IMR-90 (cell line): ENCODE data around the gene SUPT3H. TPM values are rescaled to one million over a fixed set of nuclear protein-coding genes. Genes with fewer than 3 reads are reported as not detected.

Experiments
- ATAC-seq: fragments of 200-7000 bp; cut with Tn5 transposase; 2 replicates; pipeline ENCODE4 v1.9.1; 2020; ENCODE audit warnings: low read depth, mild to moderate bottlenecking, moderate library complexity
- BruUV-seq: library from RNA; stranded (reverse); fragments of 400-500 nt; replicated peaks from 2 replicates; lab custom pipeline; 2021; lab: Mats Ljungman, UMichigan
- CTCF ChIA-PET: fragments of 300-600 bp; formaldehyde crosslinking; extraction: SDS; loops from one replicate; lab custom pipeline; 2021; ENCODE audit warnings: antibody characterized with exemption; lab: Yijun Ruan, JAX
- POLR2A ChIA-PET: fragments of 300-600 bp; sonication (Branson Sonifier 250); formaldehyde crosslinking; loops from one replicate; lab custom pipeline; 2022; ENCODE audit warnings: antibody characterized with exemption; ENCODE audit not compliant: unreplicated experiment; lab: Charles Lee
- DNase-seq: peaks from one replicate; pipeline ENCODE4 v3.0.0; 2013
- H2AFZ ChIP-seq: replicated peaks from 2 replicates; pipeline ENCODE3; 2013; ENCODE audit warnings: low read length, mild to moderate bottlenecking; ENCODE audit not compliant: poor library complexity
- H2AK5ac ChIP-seq: 2 replicates; pipeline ENCODE4 v1.6.1; 2013; ENCODE audit warnings: low read depth, low read length, inconsistent platforms
- H2AK9ac ChIP-seq: replicated peaks from 2 replicates; pipeline ENCODE3; 2013; ENCODE audit warnings: mild to moderate bottlenecking, low read depth, low read length, moderate library complexity; ENCODE audit not compliant: poor library complexity
- H2BK120ac ChIP-seq: 2 replicates; pipeline ENCODE4 v1.6.1; 2013; ENCODE audit warnings: low read depth, low read length, inconsistent platforms
- H2BK15ac ChIP-seq: 3 replicates; pipeline ENCODE4 v1.6.1; 2013; ENCODE audit warnings: low read depth, low read length, inconsistent platforms
- H2BK20ac ChIP-seq: 2 replicates; pipeline ENCODE4 v1.6.1; 2013; ENCODE audit warnings: low read depth, mild to moderate bottlenecking, inconsistent platforms, low read length, moderate library complexity
- H2BK5ac ChIP-seq: 2 replicates; pipeline ENCODE4 v1.6.1; 2013; ENCODE audit warnings: mild to moderate bottlenecking, low read depth, low read length, inconsistent platforms; ENCODE audit not compliant: poor library complexity, severe bottlenecking
- H3K14ac ChIP-seq: replicated peaks from 2 replicates; pipeline ENCODE4 v1.6.1; 2013; ENCODE audit warnings: low read depth, low read length, inconsistent platforms
- H3K18ac ChIP-seq: 2 replicates; pipeline ENCODE4 v1.6.1; 2013; ENCODE audit warnings: low read depth, low read length, control low read depth
- H3K23ac ChIP-seq: 2 replicates; pipeline ENCODE4 v1.6.1; 2013; ENCODE audit warnings: low read depth, low read length, inconsistent platforms
- H3K27ac ChIP-seq: 2 replicates; pipeline ENCODE4 v1.5.1; 2013; ENCODE audit warnings: mild to moderate bottlenecking, control low read depth, low read length; ENCODE audit not compliant: insufficient read depth
- H3K27me3 ChIP-seq: 2 replicates; pipeline ENCODE4 v1.6.1; 2013; ENCODE audit warnings: low read length; ENCODE audit not compliant: control insufficient read depth, insufficient read depth
- H3K36me3 ChIP-seq: 2 replicates; pipeline ENCODE4 v1.6.1; 2013; ENCODE audit warnings: low read length, mixed read lengths; ENCODE audit not compliant: control insufficient read depth, insufficient read depth
- H3K4ac ChIP-seq: 2 replicates; pipeline ENCODE4 v1.6.1; 2013; ENCODE audit warnings: low read depth, low read length, inconsistent platforms
- H3K4me1 ChIP-seq: 2 replicates; pipeline ENCODE4 v1.6.1; 2013; ENCODE audit warnings: low read length, mixed read lengths; ENCODE audit not compliant: control insufficient read depth, insufficient read depth
- H3K4me2 ChIP-seq: 2 replicates; pipeline ENCODE4 v1.6.1; 2013; ENCODE audit warnings: low read depth, mild to moderate bottlenecking, control low read depth, low read length, moderate library complexity
- H3K4me3 ChIP-seq: 2 replicates; pipeline ENCODE4 v1.5.1; 2013; ENCODE audit warnings: low read depth, mild to moderate bottlenecking, control low read depth, low read length, moderate library complexity; ENCODE audit not compliant: insufficient read depth
- H3K56ac ChIP-seq: 2 replicates; pipeline ENCODE4 v1.6.1; 2013; ENCODE audit warnings: low read length, inconsistent platforms; ENCODE audit not compliant: insufficient read depth; ENCODE audit errors: extremely low read depth
- H3K79me1 ChIP-seq, 2 experiments: 2 replicates each; pipeline ENCODE4 v1.6.1; 2013; ENCODE audit warnings: low read length in 2 of 2, inconsistent platforms in 1 of 2, low read depth in 1 of 2
- H3K9ac ChIP-seq: 2 replicates; pipeline ENCODE4 v1.6.1; 2013; ENCODE audit warnings: low read depth, low read length, control low read depth
- H3K9me1 ChIP-seq: 2 replicates; pipeline ENCODE4 v1.6.1; 2013; ENCODE audit warnings: low read length, inconsistent platforms; ENCODE audit not compliant: insufficient read depth
- H3K9me3 ChIP-seq: 2 replicates; pipeline ENCODE4 v1.6.1; 2013; ENCODE audit warnings: low read length; ENCODE audit not compliant: control insufficient read depth, insufficient read depth
- H4K20me1 ChIP-seq: 2 replicates; pipeline ENCODE4 v1.6.1; 2013; ENCODE audit warnings: low read length, inconsistent platforms; ENCODE audit not compliant: insufficient read depth
- H4K5ac ChIP-seq: 2 replicates; pipeline ENCODE4 v1.6.1; 2013; ENCODE audit warnings: mild to moderate bottlenecking, low read depth, low read length, control low read depth
- H4K8ac ChIP-seq, 2 experiments: 2 replicates each; pipeline ENCODE4 v1.6.1; 2013; ENCODE audit warnings: low read depth in 2 of 2, low read length in 2 of 2, control low read depth in 1 of 2, inconsistent platforms in 1 of 2
- H4K91ac ChIP-seq: 2 replicates; pipeline ENCODE4 v1.6.1; 2013; ENCODE audit warnings: low read depth, low read length, inconsistent platforms; ENCODE audit not compliant: insufficient read depth
- CEBPB ChIP-seq: IDR thresholded peaks from 2 replicates; pipeline ENCODE4 v1.6.1; 2012; ENCODE audit warnings: low read depth, low read length, improper control_type of control experiment
- CHD1 ChIP-seq: IDR thresholded peaks from 2 replicates; pipeline ENCODE4 v1.6.1; 2012; ENCODE audit warnings: low read depth, low read length, improper control_type of control experiment
- ELK1 ChIP-seq: fragments of 150-350 bp; IDR thresholded peaks from 2 replicates; pipeline ENCODE4 v1.6.1; 2016; ENCODE audit warnings: low read depth, mild to moderate bottlenecking, low read length, moderate library complexity, borderline replicate concordance
- FOS ChIP-seq: fragments of 150-350 bp; IDR thresholded peaks from 2 replicates; pipeline ENCODE4 v1.6.1; 2016; ENCODE audit warnings: low read depth, low read length
- MAZ ChIP-seq: IDR thresholded peaks from 2 replicates; pipeline ENCODE4 v1.6.1; 2012; ENCODE audit warnings: low read depth, mild to moderate bottlenecking, low read length, improper control_type of control experiment, moderate library complexity, borderline replicate concordance
- MXI1 ChIP-seq: IDR thresholded peaks from 2 replicates; pipeline ENCODE4 v1.6.1; 2012; ENCODE audit warnings: low read depth, mild to moderate bottlenecking, low read length, moderate library complexity, borderline replicate concordance
- NFE2L2 ChIP-seq: fragments of 150-350 bp; IDR thresholded peaks from 2 replicates; pipeline ENCODE4 v1.6.1; 2016; ENCODE audit warnings: low read depth, mild to moderate bottlenecking, low read length
- RAD21 ChIP-seq: IDR thresholded peaks from 2 replicates; pipeline ENCODE4 v1.6.1; 2012; ENCODE audit warnings: low read length, improper control_type of control experiment
- RFX5 ChIP-seq: IDR thresholded peaks from 2 replicates; pipeline ENCODE4 v1.8.0; 2012; ENCODE audit warnings: low read depth, mild to moderate bottlenecking, low read length, moderate library complexity
- USF2 ChIP-seq: fragments of 150-350 bp; IDR thresholded peaks from 2 replicates; pipeline ENCODE4 v1.6.1; 2017; ENCODE audit warnings: mild to moderate bottlenecking, antibody characterized with exemption, low read length, low read depth
- WGBS, 2 experiments: methylation state at CpG; one replicate each; pipeline versions ENCODE4 v1.1.5 to v1.1.7; 2013; ENCODE audit warnings: missing lambda C conversion rate in 2 of 2; ENCODE audit not compliant: insufficient read length in 1 of 2; ENCODE audit errors: extremely low coverage in 2 of 2; 5-methylcytosine and 5-hydroxymethylcytosine counted together
- dilution Hi-C: fragments of 300-500 bp; cut with HindIII; formaldehyde crosslinking; loops from one replicate; pipeline ENCODE4 v1.14.3; 2018; ENCODE audit warnings: low sequenced_read_pairs; ENCODE audit not compliant: unreplicated experiment
- in situ Hi-C: fragments of 300-500 bp; cut with MboI; formaldehyde crosslinking; loops from 3 replicates; pipeline ENCODE4 v1.14.3; 2019; ENCODE audit warnings: low sequenced_read_pairs, inconsistent platforms, mixed read lengths
- intact Hi-C: fragments of 100-400 bp; cut with micrococcal nuclease; formaldehyde crosslinking; loops from 2 replicates; pipeline ENCODE4 v1.10.0; 2022
- polyA plus RNA-seq, 3 experiments: library from polyadenylated mRNA; depleted of rRNA; stranded (reverse); fragments of >200 nt; gene quantifications; 2 replicates each; pipeline ENCODE4 v1.2.3, GENCODE V29; 2012; ENCODE audit warnings: low replicate concordance in 1 of 3
- total RNA-seq: library from RNA; depleted of rRNA; stranded (reverse); fragments of >200 nt; gene quantifications from 2 replicates; pipeline ENCODE4 v1.2.3, GENCODE V29; 2012

Gene SUPT3H
- total and polyA plus RNA-seq, 2 of the 4 experiments (the other 2 are of a cell fraction) = 4.5 to 5.0 TPM

GRCh38 chr6:45098256-45098655, 279.5 kb downstream of the SUPT3H start:
- Histone ChIP-seq H3K9ac (no peak overlapping the region), H3K4ac (no peak overlapping the region), H2AK5ac (no peak overlapping the region), H2BK120ac (no peak overlapping the region), H3K9me3 (no peaks in the 10 kb centered on the region), H3K27ac (no peak overlapping the region), H2AK9ac (no peak overlapping the region), H2AFZ (no peak overlapping the region), H3K14ac (no peak overlapping the region), H3K27me3 (no peaks in the 10 kb centered on the region), H2BK15ac (no peak overlapping the region), H3K4me3 (no peak overlapping the region), H3K79me1 (no peaks in the 10 kb centered on the region), H4K20me1 (no peaks in the 10 kb centered on the region), H3K4me2 (no peak overlapping the region), H2BK20ac (no peak overlapping the region), H3K18ac (no peak overlapping the region), H3K36me3 (no peaks in the 10 kb centered on the region), H3K9me1 (no peaks in the 10 kb centered on the region), H3K4me1 (no peaks in the 10 kb centered on the region), H2BK5ac (no peak overlapping the region), H4K5ac (no peak overlapping the region), H3K23ac (no peak overlapping the region), H4K8ac (no peak overlapping the region), H4K91ac (no peak overlapping the region), H3K56ac (no peak overlapping the region)
- ChIA-PET CTCF (no interaction called here), POLR2A (no interaction called here)
- no TSS peak for BruUV-seq
- no CpG with 5 or more reads among the region's 1 CpG for WGBS, 2 experiments
- dilution Hi-C loops = no loop called here
- intact Hi-C loops = no loop called here
- no peak for ATAC-seq
- no peak for DNase-seq
- no peak for TF ChIP-seq FOS
- no peak for TF ChIP-seq MXI1
- TF ChIP-seq NFE2L2 = no peak
- TF ChIP-seq CEBPB = no peak
- TF ChIP-seq RFX5 = no peak
- TF ChIP-seq ELK1 = no peak
- TF ChIP-seq RAD21 = no peak
- TF ChIP-seq USF2 = no peak
- no peak for TF ChIP-seq MAZ
- TF ChIP-seq CHD1 = no peak
- in situ Hi-C loops = loop anchor here (25.0 kb wide), 1 partner anchor 614 kb away; no protein-coding TSS in a partner anchor
